Measurements from ENCODE around the gene PAMR1. TPM values are rescaled to one million over a fixed set of nuclear protein-coding genes. Genes with fewer than 3 reads are reported as not detected.

PAMR1 gene
- total RNA-seq, 4 donors from 2014 or later = 4.0 to 14.5 (median 7.4) TPM

DNA sequence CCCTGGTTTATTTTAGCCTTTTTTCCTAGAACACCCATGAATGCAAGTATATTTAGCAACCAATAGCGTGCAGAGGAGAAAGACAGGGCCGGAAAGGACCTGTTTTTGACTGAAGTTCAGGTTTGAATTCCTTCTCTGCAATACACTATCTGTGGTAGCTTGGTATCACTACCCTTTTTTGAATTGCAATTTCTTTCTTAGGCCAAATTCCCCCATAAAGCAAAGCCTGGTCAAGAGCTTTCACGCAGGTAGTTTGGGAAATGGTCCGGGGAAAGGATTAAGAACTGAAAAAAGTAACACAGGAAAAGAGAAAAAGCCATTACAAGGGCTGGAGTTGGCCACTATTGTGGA is 38.8 kb upstream of the PAMR1 start:
- WGBS = 44% methylated on average over 4 of the region's 4 CpGs
- no peak overlapping the region for H3K4me3 ChIP-seq
- H3K27ac ChIP-seq (replicated peaks in 1 of 4) = no peak overlapping the region
- no peaks in the 10 kb centered on the region for H3K27me3 ChIP-seq
- DNase-seq (ENCODE audit: extremely low spot score) = no peak
- intact Hi-C loops (cut with DNase I) = no loop called here
- no peaks in the 10 kb centered on the region for H3K36me3 ChIP-seq
- TF ChIP-seq POLR2AphosphoS5 (IDR thresholded peaks at IDR 0.05) = no peak
- TF ChIP-seq, protein P1, sequence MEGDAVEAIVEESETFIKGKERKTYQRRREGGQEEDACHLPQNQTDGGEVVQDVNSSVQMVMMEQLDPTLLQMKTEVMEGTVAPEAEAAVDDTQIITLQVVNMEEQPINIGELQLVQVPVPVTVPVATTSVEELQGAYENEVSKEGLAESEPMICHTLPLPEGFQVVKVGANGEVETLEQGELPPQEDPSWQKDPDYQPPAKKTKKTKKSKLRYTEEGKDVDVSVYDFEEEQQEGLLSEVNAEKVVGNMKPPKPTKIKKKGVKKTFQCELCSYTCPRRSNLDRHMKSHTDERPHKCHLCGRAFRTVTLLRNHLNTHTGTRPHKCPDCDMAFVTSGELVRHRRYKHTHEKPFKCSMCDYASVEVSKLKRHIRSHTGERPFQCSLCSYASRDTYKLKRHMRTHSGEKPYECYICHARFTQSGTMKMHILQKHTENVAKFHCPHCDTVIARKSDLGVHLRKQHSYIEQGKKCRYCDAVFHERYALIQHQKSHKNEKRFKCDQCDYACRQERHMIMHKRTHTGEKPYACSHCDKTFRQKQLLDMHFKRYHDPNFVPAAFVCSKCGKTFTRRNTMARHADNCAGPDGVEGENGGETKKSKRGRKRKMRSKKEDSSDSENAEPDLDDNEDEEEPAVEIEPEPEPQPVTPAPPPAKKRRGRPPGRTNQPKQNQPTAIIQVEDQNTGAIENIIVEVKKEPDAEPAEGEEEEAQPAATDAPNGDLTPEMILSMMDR (IDR thresholded peaks at IDR 0.05) = no peak
- no peak for TF ChIP-seq POLR2A (IDR thresholded peaks at IDR 0.05; ENCODE audit: low read depth)
- TF ChIP-seq EP300 (IDR thresholded peaks at IDR 0.05) = no peak
- H3K9me3 ChIP-seq = peaks cover 0 to 8% (median 3%) of the 10 kb centered on the region in 4 donors
- H3K4me1 ChIP-seq = peaks cover 0 to 6% (median 4%) of the 10 kb centered on the region in 4 donors

GRCh38 chr11:35563484-35564244 is 38.2 kb upstream of the PAMR1 start:
- no peaks in the 10 kb centered on the region for H3K36me3 ChIP-seq
- 60% methylated on average over 6 of the region's 6 CpGs for WGBS
- H3K27me3 ChIP-seq = no peaks in the 10 kb centered on the region
- intact Hi-C loops (cut with DNase I) = no loop called here
- no peak overlapping the region for H3K27ac ChIP-seq (replicated peaks in 1 of 4)
- H3K4me3 ChIP-seq = no peak overlapping the region
- H3K9me3 ChIP-seq = peaks cover 0 to 6% (median 2%) of the 10 kb centered on the region in 4 donors
- TF ChIP-seq EP300 (IDR thresholded peaks at IDR 0.05) = no peak
- no peak for TF ChIP-seq POLR2AphosphoS5 (IDR thresholded peaks at IDR 0.05)
- TF ChIP-seq, protein P1 (IDR thresholded peaks at IDR 0.05) = no peak
- TF ChIP-seq POLR2A (IDR thresholded peaks at IDR 0.05; ENCODE audit: low read depth) = no peak
- H3K4me1 ChIP-seq = peaks cover 0 to 12% (median 5%) of the 10 kb centered on the region in 4 donors
- no peak for DNase-seq (ENCODE audit: extremely low spot score)

GRCh38 chr11:35559949-35560348 is 34.5 kb upstream of the PAMR1 start:
- Histone ChIP-seq H3K4me1 (peaks cover 0 to 17% (median 7%) of the 10 kb centered on the region in 4 donors), H3K36me3 (no peaks in the 10 kb centered on the region), H3K27me3 (no peaks in the 10 kb centered on the region), H3K27ac (replicated peaks in 1 of 4) (no peak overlapping the region), H3K9me3 (no peaks in the 10 kb centered on the region), H3K4me3 (no peak overlapping the region)
- TF ChIP-seq, protein P1 (IDR thresholded peaks at IDR 0.05) = no peak
- TF ChIP-seq POLR2A (IDR thresholded peaks at IDR 0.05; ENCODE audit: low read depth) (no peak), POLR2AphosphoS5 (IDR thresholded peaks at IDR 0.05) (no peak), EP300 (IDR thresholded peaks at IDR 0.05) (no peak)
- WGBS = 96% methylated on average over 5 of the region's 5 CpGs
- intact Hi-C loops (cut with DNase I) = no loop called here
- peak; percentile 77 for DNase-seq (ENCODE audit: extremely low spot score)

- H3K4me1 ChIP-seq = peaks cover 0 to 19% (median 11%) of the 10 kb centered on the region in 4 donors
- TF ChIP-seq POLR2A (IDR thresholded peaks at IDR 0.05; ENCODE audit: low read depth) = no peak
- TF ChIP-seq, protein P1 (IDR thresholded peaks at IDR 0.05) = peak in 1 of 3 experiments; percentile 32
- TF ChIP-seq POLR2AphosphoS5 (IDR thresholded peaks at IDR 0.05) = peak in 1 of 2 donors; percentile 26
- 28% methylated on average over 3 of the region's 3 CpGs for WGBS
- H3K9me3 ChIP-seq = no peaks in the 10 kb centered on the region
- no peak overlapping the region for H3K4me3 ChIP-seq
- no peak for DNase-seq (ENCODE audit: extremely low spot score)
- no peaks in the 10 kb centered on the region for H3K27me3 ChIP-seq
- H3K27ac ChIP-seq (replicated peaks in 1 of 4) = peak overlapping the region in 1 of 4 donors; percentile 18
- no peaks in the 10 kb centered on the region for H3K36me3 ChIP-seq
- intact Hi-C loops (cut with DNase I) = no loop called here
Measured at GRCh38 chr11:35558513-35558912, 33.1 kb upstream of the PAMR1 start.

All from esophagus muscularis mucosa (tissue), 4 donors.